IPS-NIHi7 (cell line): ENCODE data around the gene CDK2.

Experiments
- DNase-seq: peaks from one replicate; pipeline ENCODE4 v3.0.0; 2012; ENCODE audit warnings: mixed read lengths; ENCODE audit errors: extremely low spot score

CDK2 gene

GRCh38 chr12:56011509-56012090 is 45.0 kb downstream of the CDK2 start:
- no peak for DNase-seq

GRCh38 chr12:56013482-56013881 is 46.9 kb downstream of the CDK2 start:
- no peak for DNase-seq

GRCh38 chr12:56014205-56014604 is 47.6 kb downstream of the CDK2 start:
- no peak for DNase-seq

GRCh38 chr12:56017181-56017580 is 50.6 kb downstream of the CDK2 start:
- DNase-seq = no peak

- DNase-seq = no peak
Measured at GRCh38 chr12:56018356-56018755, 51.7 kb downstream of the CDK2 start.

- DNase-seq = peak; percentile 77
Measured at GRCh38 chr12:56020423-56021184, 54.0 kb downstream of the CDK2 start, which contains the start of gene IKZF4. TSS of gene IKZF4 (plus strand) at chr12:56021043. CDS start at chr12:56021494, 451 bp downstream.

- DNase-seq = no peak
Measured at GRCh38 chr12:56021889-56022497, 55.4 kb downstream of the CDK2 start.
